Choroid plexus epithelial cell (primary cell): Measurements from ENCODE around the gene PHYH.

Source experiments
- DNase-seq: peaks from one replicate; pipeline ENCODE4 v3.0.0-alpha.2; 2010; ENCODE audit warnings: low read depth
- H3K4me3 ChIP-seq: 2 replicates; pipeline ENCODE4 v1.5.1; 2011; ENCODE audit warnings: low read depth, mild to moderate bottlenecking, control low read depth, low read length, moderate library complexity
- CTCF ChIP-seq: conservative IDR thresholded peaks from 2 replicates; pipeline ENCODE4 v1.5.1; 2011; ENCODE audit warnings: low read depth, mild to moderate bottlenecking, control low read depth, inconsistent platforms, low read length, moderate library complexity

The PHYH gene

GRCh38 chr10:13340626-13341376 is 40.9 kb upstream of the PHYH start:
- no peak for TF ChIP-seq CTCF
- H3K4me3 ChIP-seq: no peak overlapping the region
- DNase-seq: no peak

- TF ChIP-seq CTCF: no peak
- H3K4me3 ChIP-seq: no peak overlapping the region
- no peak for DNase-seq
Observed at GRCh38 chr10:13340068-13340467, 40.2 kb upstream of the PHYH start.

- TF ChIP-seq CTCF: no peak
- no peak overlapping the region for H3K4me3 ChIP-seq
- DNase-seq: no peak
Observed at GRCh38 chr10:13338390-13339110, 38.7 kb upstream of the PHYH start.

GRCh38 chr10:13337827-13338196 is 37.9 kb upstream of the PHYH start:
- TF ChIP-seq CTCF: no peak
- DNase-seq: no peak
- H3K4me3 ChIP-seq: no peak overlapping the region

- DNase-seq: no peak
- H3K4me3 ChIP-seq: no peak overlapping the region
- no peak for TF ChIP-seq CTCF
Observed at GRCh38 chr10:13337128-13337826, 37.4 kb upstream of the PHYH start.

GRCh38 chr10:13335881-13336280 is 36.0 kb upstream of the PHYH start:
- TF ChIP-seq CTCF: no peak
- no peak for DNase-seq
- H3K4me3 ChIP-seq: no peak overlapping the region
